ENCODE measurements around the gene ARID1A. TPM values are rescaled to one million over a fixed set of nuclear protein-coding genes. Genes with fewer than 3 reads are reported as not detected.
"Not testable (repeated sequence)": the region's sequence is repeated elsewhere in the genome, so short reads cannot be mapped to it uniquely, and the experiment has no call there.

The ARID1A gene
- total RNA-seq, 2 experiments from 2014 or later = 55.2 to 123 TPM

DNA sequence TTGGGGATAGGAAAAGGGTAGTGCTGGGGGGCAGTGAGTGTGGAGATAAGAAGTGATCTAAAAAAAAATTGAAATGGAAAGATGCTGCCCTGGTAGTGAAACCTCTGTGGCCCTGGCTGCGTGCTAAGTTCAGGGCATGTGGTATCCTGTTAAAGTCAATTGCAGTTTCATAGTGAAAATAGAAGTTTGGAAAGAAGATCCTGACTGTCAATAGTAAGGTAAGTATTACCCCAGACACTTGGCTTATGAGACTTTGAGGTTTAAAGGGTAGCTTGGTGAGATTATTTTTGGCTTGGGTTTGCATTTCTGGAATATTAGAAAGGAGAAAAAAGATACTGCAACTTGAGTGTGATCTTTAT is 6.8 kb downstream of the ARID1A start:
- Histone ChIP-seq H3K4me1 (ENCODE audit: insufficient read depth, low read length, poor library complexity, severe bottlenecking) (peaks cover 91% of the 10 kb centered on the region), H3K79me2 (ENCODE audit: insufficient read depth, low read depth, low read length) (peaks cover 100% of the 10 kb centered on the region)

DNA sequence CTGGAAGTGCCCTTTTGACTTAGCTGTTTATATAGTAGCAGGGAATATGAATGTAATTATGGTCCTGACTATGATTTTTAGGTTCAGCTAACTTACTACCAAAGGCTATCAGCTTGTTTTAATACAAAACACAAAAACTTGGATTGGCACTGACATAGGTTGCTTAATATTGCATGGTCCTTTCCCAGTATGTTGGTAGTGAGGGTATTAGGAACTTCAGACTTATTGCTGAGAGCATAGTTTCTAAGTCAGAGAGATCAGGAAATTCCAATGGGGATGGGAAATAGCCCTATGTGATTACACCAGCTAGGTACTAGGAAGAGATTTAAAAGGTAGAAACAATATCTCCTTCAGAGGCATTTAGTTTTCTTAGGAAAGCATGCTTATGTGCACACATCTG is 7.7 kb downstream of the ARID1A start:
- H3K4me2 ChIP-seq (ENCODE audit: low read length) = peak overlapping the region; percentile 75
- ChIA-PET CTCF (ENCODE audit: unreplicated experiment) (interaction anchor here (1.4 kb wide), 1 partner anchor 85 kb away, joined by 4 read pairs; no protein-coding TSS in a partner anchor), POLR2A (interaction anchor here (0.6 to 1.4 kb wide), 6 partner anchors 10 to 723 kb away, joined by 3 to 8 read pairs (median 3); no protein-coding TSS in a partner anchor)
- BruUV-seq (replicated peaks) = no TSS peak
- H3K36me3 ChIP-seq (ENCODE audit: insufficient read depth, low read length) = peaks cover 87% of the 10 kb centered on the region
- peaks cover 75% of the 10 kb centered on the region for H4K20me1 ChIP-seq (ENCODE audit: insufficient read depth, low read length)
- H3K79me2 ChIP-seq (ENCODE audit: insufficient read depth, low read depth, low read length) = peaks cover 100% of the 10 kb centered on the region
- no peak for TF ChIP-seq EZH2phosphoT487 (IDR thresholded peaks at IDR 0.05; ENCODE audit: borderline replicate concordance, low read depth, low read length)
- TF ChIP-seq, protein P1, sequence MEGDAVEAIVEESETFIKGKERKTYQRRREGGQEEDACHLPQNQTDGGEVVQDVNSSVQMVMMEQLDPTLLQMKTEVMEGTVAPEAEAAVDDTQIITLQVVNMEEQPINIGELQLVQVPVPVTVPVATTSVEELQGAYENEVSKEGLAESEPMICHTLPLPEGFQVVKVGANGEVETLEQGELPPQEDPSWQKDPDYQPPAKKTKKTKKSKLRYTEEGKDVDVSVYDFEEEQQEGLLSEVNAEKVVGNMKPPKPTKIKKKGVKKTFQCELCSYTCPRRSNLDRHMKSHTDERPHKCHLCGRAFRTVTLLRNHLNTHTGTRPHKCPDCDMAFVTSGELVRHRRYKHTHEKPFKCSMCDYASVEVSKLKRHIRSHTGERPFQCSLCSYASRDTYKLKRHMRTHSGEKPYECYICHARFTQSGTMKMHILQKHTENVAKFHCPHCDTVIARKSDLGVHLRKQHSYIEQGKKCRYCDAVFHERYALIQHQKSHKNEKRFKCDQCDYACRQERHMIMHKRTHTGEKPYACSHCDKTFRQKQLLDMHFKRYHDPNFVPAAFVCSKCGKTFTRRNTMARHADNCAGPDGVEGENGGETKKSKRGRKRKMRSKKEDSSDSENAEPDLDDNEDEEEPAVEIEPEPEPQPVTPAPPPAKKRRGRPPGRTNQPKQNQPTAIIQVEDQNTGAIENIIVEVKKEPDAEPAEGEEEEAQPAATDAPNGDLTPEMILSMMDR (conservative IDR thresholded peaks at IDR 0.05; ENCODE audit: low read length) = no peak
- no peaks in the 10 kb centered on the region for H3K9me2 ChIP-seq (ENCODE audit: insufficient read depth, low read length)
- no peaks in the 10 kb centered on the region for H3K9me3 ChIP-seq (ENCODE audit: low read length)
- DNase-seq (ENCODE audit: low spot score) = no peak
- intact Hi-C loops (cut with micrococcal nuclease; ENCODE audit: unreplicated experiment) = no loop called here
- H3K4me3 ChIP-seq (ENCODE audit: low read depth, low read length, poor library complexity, severe bottlenecking) = no peak overlapping the region
- H3K27ac ChIP-seq (ENCODE audit: low read depth, low read length, poor library complexity, severe bottlenecking) = no peak overlapping the region
- H3K4me1 ChIP-seq (ENCODE audit: insufficient read depth, low read length, poor library complexity, severe bottlenecking) = peaks cover 91% of the 10 kb centered on the region
- no peak overlapping the region for H2AFZ ChIP-seq (ENCODE audit: low read length)

More for the DNA sequence above, 6.8 kb downstream of the ARID1A start:
- no peaks in the 10 kb centered on the region for H3K9me3 ChIP-seq (ENCODE audit: low read length)
- H4K20me1 ChIP-seq (ENCODE audit: insufficient read depth, low read length) = peaks cover 76% of the 10 kb centered on the region
- intact Hi-C loops (cut with micrococcal nuclease; ENCODE audit: unreplicated experiment) = no loop called here
- DNase-seq (ENCODE audit: low spot score) = no peak
- no peaks in the 10 kb centered on the region for H3K9me2 ChIP-seq (ENCODE audit: insufficient read depth, low read length)
- H3K4me3 ChIP-seq (ENCODE audit: low read depth, low read length, poor library complexity, severe bottlenecking) = no peak overlapping the region
- TF ChIP-seq, protein P1 (conservative IDR thresholded peaks at IDR 0.05; ENCODE audit: low read length) = no peak
- no peak for TF ChIP-seq EZH2phosphoT487 (IDR thresholded peaks at IDR 0.05; ENCODE audit: borderline replicate concordance, low read depth, low read length)
- peak overlapping the region; percentile 75 for H3K4me2 ChIP-seq (ENCODE audit: low read length)
- no TSS peak for BruUV-seq (replicated peaks)
- no peak overlapping the region for H2AFZ ChIP-seq (ENCODE audit: low read length)
- no peak overlapping the region for H3K27ac ChIP-seq (ENCODE audit: low read depth, low read length, poor library complexity, severe bottlenecking)
- POLR2A ChIA-PET = interaction anchor here (0.5 to 2.3 kb wide), 4 partner anchors 11 to 338 kb away, joined by 3 to 8 read pairs (median 5); no protein-coding TSS in a partner anchor
- peaks cover 82% of the 10 kb centered on the region for H3K36me3 ChIP-seq (ENCODE audit: insufficient read depth, low read length)
- CTCF ChIA-PET (ENCODE audit: unreplicated experiment) = no interaction called here

DNA sequence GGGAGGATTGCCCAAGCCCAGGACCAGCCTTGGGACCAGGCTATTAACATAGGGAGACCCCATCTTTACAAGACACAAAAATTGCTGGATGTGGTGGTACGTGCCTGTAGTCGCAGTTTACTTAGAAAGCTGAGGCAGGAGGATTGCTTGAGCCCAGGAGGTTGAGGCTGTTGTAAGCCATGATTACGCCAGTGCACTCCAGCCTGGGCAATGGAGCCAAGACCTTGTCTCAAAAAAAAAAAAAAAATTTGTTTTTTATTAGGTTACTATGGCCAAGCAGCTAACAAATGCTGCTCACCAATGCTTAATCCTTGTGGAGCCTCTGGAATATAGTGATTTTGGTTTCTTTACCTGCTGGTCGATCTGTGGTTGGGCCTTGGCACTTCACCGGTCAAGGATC is 8.8 kb downstream of the ARID1A start:
- Histone ChIP-seq H3K9me2 (ENCODE audit: insufficient read depth, low read length) (no peaks in the 10 kb centered on the region), H3K4me1 (ENCODE audit: insufficient read depth, low read length, poor library complexity, severe bottlenecking) (peaks cover 80% of the 10 kb centered on the region), H3K4me2 (ENCODE audit: low read length) (0 out of 2 replicates have a peak overlapping the region, but pooled peaks have one; percentile 12), H3K4me3 (ENCODE audit: low read depth, low read length, poor library complexity, severe bottlenecking) (no peak overlapping the region), H4K20me1 (ENCODE audit: insufficient read depth, low read length) (peaks cover 63% of the 10 kb centered on the region), H2AFZ (ENCODE audit: low read length) (no peak overlapping the region), H3K9me3 (ENCODE audit: low read length) (no peaks in the 10 kb centered on the region), H3K36me3 (ENCODE audit: insufficient read depth, low read length) (peaks cover 88% of the 10 kb centered on the region), H3K27ac (ENCODE audit: low read depth, low read length, poor library complexity, severe bottlenecking) (no peak overlapping the region), H3K79me2 (ENCODE audit: insufficient read depth, low read depth, low read length) (peaks cover 100% of the 10 kb centered on the region)
- TF ChIP-seq, protein P1 (conservative IDR thresholded peaks at IDR 0.05; ENCODE audit: low read length) = no peak
- TF ChIP-seq EZH2phosphoT487 (IDR thresholded peaks at IDR 0.05; ENCODE audit: borderline replicate concordance, low read depth, low read length) = no peak
- DNase-seq (ENCODE audit: low spot score) = no peak
- intact Hi-C loops (cut with micrococcal nuclease; ENCODE audit: unreplicated experiment) = no loop called here
- POLR2A ChIA-PET = interaction anchor here (0.7 to 1.8 kb wide), 6 partner anchors 8 to 116 kb away, joined by 3 to 11 read pairs (median 3); no protein-coding TSS in a partner anchor
- CTCF ChIA-PET (ENCODE audit: unreplicated experiment) = no interaction called here
- BruUV-seq (replicated peaks) = no TSS peak

DNA sequence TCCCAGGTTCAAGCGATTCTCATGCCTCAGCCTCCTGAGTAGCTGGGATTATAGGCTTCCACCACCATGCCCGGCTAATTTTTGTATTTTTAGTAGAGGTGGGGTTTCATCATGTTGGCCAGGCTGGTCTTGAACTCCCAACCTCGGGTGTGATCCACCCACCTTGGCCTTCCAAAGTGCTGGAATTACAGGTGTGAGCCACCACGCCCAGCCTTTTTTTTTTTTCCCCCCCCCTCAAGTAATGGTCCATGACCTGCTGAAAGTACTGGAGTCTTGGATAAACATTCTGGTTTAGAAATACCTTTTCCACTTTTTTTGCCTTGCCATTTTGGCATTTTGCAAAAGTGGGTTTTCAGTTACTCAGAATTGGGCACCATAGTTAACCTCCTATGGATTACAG is 9.4 kb downstream of the ARID1A start:
- DNase-seq (ENCODE audit: low spot score); BruUV-seq (replicated peaks); H3K9me2 ChIP-seq (ENCODE audit: insufficient read depth, low read length); CTCF ChIA-PET (ENCODE audit: unreplicated experiment); H2AFZ ChIP-seq (ENCODE audit: low read length); H3K9me3 ChIP-seq (ENCODE audit: low read length); H3K27ac ChIP-seq (ENCODE audit: low read depth, low read length, poor library complexity, severe bottlenecking); intact Hi-C loops (cut with micrococcal nuclease; ENCODE audit: unreplicated experiment): not testable (repeated sequence)
- Histone ChIP-seq H3K79me2 (ENCODE audit: insufficient read depth, low read depth, low read length) (peaks cover 96% of the 10 kb centered on the region), H3K4me2 (ENCODE audit: low read length) (peak overlapping the region; percentile 64), H3K4me3 (ENCODE audit: low read depth, low read length, poor library complexity, severe bottlenecking) (peak overlapping the region; percentile 20), H3K36me3 (ENCODE audit: insufficient read depth, low read length) (peaks cover 85% of the 10 kb centered on the region), H4K20me1 (ENCODE audit: insufficient read depth, low read length) (peaks cover 57% of the 10 kb centered on the region), H3K4me1 (ENCODE audit: insufficient read depth, low read length, poor library complexity, severe bottlenecking) (peaks cover 74% of the 10 kb centered on the region)
- POLR2A ChIA-PET = interaction anchor here (0.7 to 1.8 kb wide), 5 partner anchors 7 to 115 kb away, joined by 3 to 11 read pairs (median 3); no protein-coding TSS in a partner anchor

All from OCI-LY7 (cell line).